GM23338 (cell line): ENCODE results near the gene NTM. TPM values are rescaled to one million over a fixed set of nuclear protein-coding genes. Genes with fewer than 3 reads are reported as not detected.

ENCODE experiments used
- ATAC-seq: fragments of 200-7000 bp; cut with Tn5 transposase; 3 replicates; pipeline ENCODE4 v1.9.1; 2020
- DNase-seq: peaks from one replicate; pipeline ENCODE4 v3.0.0-alpha.2; 2015; ENCODE audit warnings: low spot score
- H2AFZ ChIP-seq: fragments of 200-600 bp; sonication (generic); 2 replicates; pipeline ENCODE4 v1.8.0; 2016; ENCODE audit warnings: antibody characterized with exemption, mild to moderate bottlenecking, moderate library complexity
- H3F3A ChIP-seq: fragments of 200-600 bp; sonication (generic); replicated peaks from 2 replicates; pipeline ENCODE4 v1.8.0; 2017; ENCODE audit warnings: antibody characterized with exemption, mixed run types, low read depth
- H3K27ac ChIP-seq: fragments of 200-600 bp; sonication (generic); 2 replicates; pipeline ENCODE4 v1.6.1; 2016; ENCODE audit warnings: low read depth
- H3K27me3 ChIP-seq: fragments of 200-600 bp; sonication (generic); 2 replicates; pipeline ENCODE4 v1.8.0; 2016; ENCODE audit warnings: mild to moderate bottlenecking, mixed run types, moderate library complexity; ENCODE audit not compliant: insufficient read depth
- H3K36me3 ChIP-seq: fragments of 200-600 bp; sonication (generic); 2 replicates; pipeline ENCODE4 v1.8.0; 2016; ENCODE audit warnings: mild to moderate bottlenecking; ENCODE audit not compliant: insufficient read depth
- H3K4me1 ChIP-seq: fragments of 200-600 bp; sonication (generic); 2 replicates; pipeline ENCODE4 v1.8.0; 2016; ENCODE audit warnings: mild to moderate bottlenecking, moderate library complexity; ENCODE audit not compliant: insufficient read depth
- H3K4me2 ChIP-seq: fragments of 200-600 bp; sonication (generic); 2 replicates; pipeline ENCODE4 v1.7.1; 2017; ENCODE audit warnings: mixed run types
- H3K4me3 ChIP-seq: fragments of 200-600 bp; sonication (generic); 2 replicates; pipeline ENCODE4 v1.6.1; 2016; ENCODE audit warnings: mixed run types
- H3K79me2 ChIP-seq: fragments of 200-600 bp; sonication (generic); replicated peaks from 2 replicates; pipeline ENCODE4 v1.8.0; 2017; ENCODE audit warnings: mild to moderate bottlenecking; ENCODE audit not compliant: insufficient read depth
- H3K9me2 ChIP-seq: fragments of 200-600 bp; sonication (generic); 2 replicates; pipeline ENCODE4 v1.8.0; 2017; ENCODE audit not compliant: insufficient read depth
- H4K20me1 ChIP-seq: fragments of 200-600 bp; sonication (generic); replicated peaks from 2 replicates; pipeline ENCODE4 v1.8.0; 2017; ENCODE audit warnings: mild to moderate bottlenecking; ENCODE audit not compliant: insufficient read depth
- H3K27ac Mint-ChIP-seq: 2 replicates; pipeline ENCODE4 v1.8.0; 2020; ENCODE audit warnings: inconsistent platforms, mild to moderate bottlenecking, moderate library complexity, mixed read lengths
- H3K27me3 Mint-ChIP-seq: 3 replicates; pipeline ENCODE4 v1.8.0; 2022; ENCODE audit warnings: low read depth, mild to moderate bottlenecking, moderate library complexity, mixed read lengths, inconsistent platforms; ENCODE audit not compliant: insufficient read depth, poor library complexity
- H3K36me3 Mint-ChIP-seq: 3 replicates; pipeline ENCODE4 v1.8.0; 2021; ENCODE audit warnings: low read depth, mild to moderate bottlenecking, inconsistent platforms, moderate library complexity, mixed read lengths
- H3K4me1 Mint-ChIP-seq: 3 replicates; pipeline ENCODE4 v1.8.0; 2020; ENCODE audit warnings: mild to moderate bottlenecking, inconsistent platforms, mixed read lengths
- H3K4me3 Mint-ChIP-seq: 3 replicates; pipeline ENCODE4 v1.8.0; 2021; ENCODE audit warnings: moderate library complexity, mild to moderate bottlenecking, inconsistent platforms, mixed read lengths
- H3K9me3 Mint-ChIP-seq: 3 replicates; pipeline ENCODE4 v1.8.0; 2020; ENCODE audit warnings: moderate library complexity, mild to moderate bottlenecking, inconsistent platforms, mixed read lengths
- CREB1 ChIP-seq: fragments of 250-450 bp; sonication (Bioruptor Pico); IDR thresholded peaks from 2 replicates; pipeline ENCODE4 v1.5.0; 2020; ENCODE audit warnings: low read depth, mild to moderate bottlenecking, moderate library complexity
- CTCF ChIP-seq, 2 experiments: fragments of 200-600 bp in 1 of 2; sonication (generic) in 1 of 2; conservative IDR thresholded peaks; 2 replicates each; pipeline versions ENCODE4 v1.5.1 to v1.6.1; 2016 to 2017; ENCODE audit warnings: antibody characterized with exemption in 2 of 2, low read depth in 2 of 2, mild to moderate bottlenecking in 2 of 2, moderate library complexity in 1 of 2
- ETS1 ChIP-seq: IDR thresholded peaks from 2 replicates; pipeline ENCODE4 v1.6.1; 2016; ENCODE audit warnings: antibody characterized with exemption
- EZH2 ChIP-seq: fragments of 200-600 bp; sonication (generic); IDR thresholded peaks from one replicate; pipeline ENCODE4 v1.8.0; 2017; ENCODE audit warnings: antibody characterized with exemption, mild to moderate bottlenecking, low read depth; ENCODE audit not compliant: unreplicated experiment
- EZH2phosphoT487 ChIP-seq: fragments of 200-600 bp; sonication (generic); IDR thresholded peaks from one replicate; pipeline ENCODE4 v1.8.1; 2018; ENCODE audit warnings: antibody characterized with exemption; ENCODE audit not compliant: unreplicated experiment
- NANOG ChIP-seq: IDR thresholded peaks from 2 replicates; pipeline ENCODE4 v1.6.1; 2016; ENCODE audit warnings: antibody characterized with exemption, borderline replicate concordance
- POLR2AphosphoS5 ChIP-seq: IDR thresholded peaks from 2 replicates; pipeline ENCODE4 v1.6.1; 2016; ENCODE audit warnings: antibody characterized with exemption, low read depth
- REST ChIP-seq: IDR thresholded peaks from one replicate; pipeline ENCODE4 v1.6.1; 2018; ENCODE audit warnings: antibody characterized with exemption; ENCODE audit not compliant: unreplicated experiment
- STAT1 ChIP-seq: IDR thresholded peaks from one replicate; pipeline ENCODE4 v1.6.1; 2016; ENCODE audit warnings: antibody characterized with exemption; ENCODE audit not compliant: unreplicated experiment
- ZNF114 ChIP-seq: fragments of 250-450 bp; sonication (Bioruptor Pico); IDR thresholded peaks from 2 replicates; pipeline ENCODE4 v1.5.0; 2020; ENCODE audit warnings: mild to moderate bottlenecking, moderate library complexity
- polyA plus RNA-seq: library from polyadenylated mRNA; unstranded; fragments of >200 nt; fragmentation: Nextera tagmentation; extraction: Ambion mirVana; gene quantifications from 2 replicates; pipeline ENCODE4 v1.2.1, GENCODE V29; 2016
- total RNA-seq: library from RNA; depleted of rRNA; stranded (reverse); fragments of >200 nt; shearing (Covaris generic); gene quantifications from 2 replicates; pipeline ENCODE4 v1.2.3, GENCODE V29; 2014

NTM gene
- total and polyA plus RNA-seq, 2 experiments from 2014 or later = 10.6 to 14.6 TPM

- peaks cover 6% of the 10 kb centered on the region; the same call in 2 of the 3 replicates for H3K4me1 Mint-ChIP-seq
- H3K79me2 ChIP-seq = no peaks in the 10 kb centered on the region
- peaks cover 5% of the 10 kb centered on the region for H3K27me3 Mint-ChIP-seq
- no peak overlapping the region for H3K4me3 Mint-ChIP-seq
- no peak overlapping the region for H3K4me3 ChIP-seq
- no peaks in the 10 kb centered on the region for H3F3A ChIP-seq
- no peaks in the 10 kb centered on the region for H3K27me3 ChIP-seq
- no peaks in the 10 kb centered on the region for H4K20me1 ChIP-seq
- no peaks in the 10 kb centered on the region for H3K9me2 ChIP-seq
- no peaks in the 10 kb centered on the region for H3K4me1 ChIP-seq
- H3K9me3 Mint-ChIP-seq = peaks cover 3% of the 10 kb centered on the region; the same call in 1 of the 3 replicates
- ATAC-seq (peak; percentile 99), DNase-seq (peak; percentile 91)
- no peak overlapping the region for H3K27ac ChIP-seq
- no peak overlapping the region for H3K4me2 ChIP-seq
- H3K36me3 Mint-ChIP-seq = no peaks in the 10 kb centered on the region; the same call in 2 of the 3 replicates
- no peak overlapping the region for H3K27ac Mint-ChIP-seq
- H2AFZ ChIP-seq = no peak overlapping the region
- no peaks in the 10 kb centered on the region for H3K36me3 ChIP-seq
- peak; percentile 85 to 94 for TF ChIP-seq CTCF (conservative IDR thresholded peaks at IDR 0.05; ENCODE audit: low read depth in 2 of 2)
- TF ChIP-seq POLR2AphosphoS5 = no peak
Measured at GRCh38 chr11:131511794-131512193, 141.4 kb downstream of the NTM start.

GRCh38 chr11:131512228-131512627 is 141.8 kb downstream of the NTM start:
- H3K4me2 ChIP-seq = no peak overlapping the region
- H3K36me3 ChIP-seq = no peaks in the 10 kb centered on the region
- Mint-ChIP-seq H3K27ac (no peak overlapping the region; the same call in 1 of the 2 replicates), H3K4me1 (peaks cover 6% of the 10 kb centered on the region; the same call in 2 of the 3 replicates), H3K9me3 (no peaks in the 10 kb centered on the region; the same call in 2 of the 3 replicates), H3K4me3 (no peak overlapping the region), H3K27me3 (peaks cover 5% of the 10 kb centered on the region), H3K36me3 (no peaks in the 10 kb centered on the region)
- H3K9me2 ChIP-seq = no peaks in the 10 kb centered on the region
- H2AFZ ChIP-seq = no peak overlapping the region
- H3K27me3 ChIP-seq = no peaks in the 10 kb centered on the region
- H3K79me2 ChIP-seq = no peaks in the 10 kb centered on the region
- H4K20me1 ChIP-seq = no peaks in the 10 kb centered on the region
- no peak overlapping the region for H3K4me3 ChIP-seq
- ATAC-seq (peak; percentile 55), DNase-seq (no peak)
- no peak overlapping the region for H3K27ac ChIP-seq
- H3F3A ChIP-seq = no peaks in the 10 kb centered on the region
- H3K4me1 ChIP-seq = no peaks in the 10 kb centered on the region
- TF ChIP-seq STAT1 = no peak
- no peak for TF ChIP-seq CTCF (conservative IDR thresholded peaks at IDR 0.05; ENCODE audit: low read depth in 2 of 2)
- TF ChIP-seq EZH2 = no peak
- no peak for TF ChIP-seq NANOG
- TF ChIP-seq EZH2phosphoT487 = no peak
- no peak for TF ChIP-seq ZNF114
- no peak for TF ChIP-seq ETS1
- TF ChIP-seq CREB1 (CRISPR knock-in tag) = no peak
- no peak for TF ChIP-seq REST
